Effector memory CD8-positive, alpha-beta T cell (primary cell): ENCODE data around the gene SGPL1.
"Not testable (repeated sequence)": the region's sequence is repeated elsewhere in the genome, so short reads cannot be mapped to it uniquely, and the experiment has no call there.

Source experiments
- ATAC-seq: fragments of 150-1000 bp; cut with Tn5 transposase; replicated peaks from 2 replicates; pipeline ENCODE4 v1.10.0; 2021; ENCODE audit warnings: mild to moderate bottlenecking, moderate library complexity
- DNase-seq, 3 experiments: peaks; one replicate each; pipeline ENCODE4 v3.0.0; 2021
- H3K27ac Mint-ChIP-seq, 2 donors: one replicate each; pipeline ENCODE4 v1.8.0; 2022; ENCODE audit warnings: mild to moderate bottlenecking in 2 of 2, mixed read lengths in 2 of 2, moderate library complexity in 2 of 2
- H3K27me3 Mint-ChIP-seq, 2 donors: one replicate each; pipeline ENCODE4 v1.8.0; 2022; ENCODE audit warnings: mixed read lengths in 2 of 2
- H3K36me3 Mint-ChIP-seq: one replicate; pipeline ENCODE4 v1.8.0; 2022; ENCODE audit warnings: mild to moderate bottlenecking, moderate library complexity, mixed read lengths; ENCODE audit not compliant: insufficient read depth
- H3K4me1 Mint-ChIP-seq, 2 donors: one replicate each; pipeline ENCODE4 v1.8.0; 2022; ENCODE audit warnings: low read depth in 2 of 2, mixed read lengths in 2 of 2
- H3K4me3 Mint-ChIP-seq, 2 donors: one replicate each; pipeline ENCODE4 v1.8.0; 2022; ENCODE audit warnings: mild to moderate bottlenecking in 2 of 2, mixed read lengths in 2 of 2, moderate library complexity in 2 of 2
- H3K9me3 Mint-ChIP-seq, 2 donors: one replicate each; pipeline ENCODE4 v1.8.0; 2022; ENCODE audit warnings: mixed read lengths in 2 of 2

Gene SGPL1

GRCh38 chr10:70847659-70848360 is 32.1 kb downstream of the SGPL1 start:
- H3K4me1 Mint-ChIP-seq, result peaks cover 5 to 6% of the 10 kb centered on the region in 2 donors
- no peak overlapping the region for H3K27ac Mint-ChIP-seq
- H3K9me3 Mint-ChIP-seq, result no peaks in the 10 kb centered on the region
- DNase-seq (no peak), ATAC-seq (no peak)
- no peak overlapping the region for H3K4me3 Mint-ChIP-seq
- H3K27me3 Mint-ChIP-seq, result no peaks in the 10 kb centered on the region
- H3K36me3 Mint-ChIP-seq, result peaks cover 34% of the 10 kb centered on the region

- Mint-ChIP-seq H3K36me3 (peaks cover 29% of the 10 kb centered on the region), H3K27ac (peak overlapping the region in 1 of 2 donors; percentile 62), H3K9me3 (no peaks in the 10 kb centered on the region), H3K4me1 (peaks cover 2 to 6% of the 10 kb centered on the region in 2 donors), H3K27me3 (no peaks in the 10 kb centered on the region), H3K4me3 (no peak overlapping the region)
- DNase-seq, result no peak
- no peak for ATAC-seq
These were observed 33.9 kb downstream of the SGPL1 start for GRCh38 chr10:70849582-70850016.

GRCh38 chr10:70850097-70850496 is 34.3 kb downstream of the SGPL1 start:
- no peaks in the 10 kb centered on the region for H3K27me3 Mint-ChIP-seq
- H3K4me3 Mint-ChIP-seq, result no peak overlapping the region
- no peaks in the 10 kb centered on the region for H3K9me3 Mint-ChIP-seq
- ATAC-seq (no peak), DNase-seq (no peak)
- peaks cover 2 to 6% of the 10 kb centered on the region in 2 donors for H3K4me1 Mint-ChIP-seq
- peaks cover 25% of the 10 kb centered on the region for H3K36me3 Mint-ChIP-seq
- peak overlapping the region in 1 of 2 donors; percentile 41 for H3K27ac Mint-ChIP-seq

GRCh38 chr10:70851597-70852475 is 36.1 kb downstream of the SGPL1 start:
- no peak for ATAC-seq
- Mint-ChIP-seq H3K4me1 (peaks cover 6 to 10% of the 10 kb centered on the region in 2 donors), H3K36me3 (peaks cover 23% of the 10 kb centered on the region), H3K27ac (peak overlapping the region in 1 of 2 donors; percentile 8), H3K27me3 (no peaks in the 10 kb centered on the region), H3K9me3 (no peaks in the 10 kb centered on the region), H3K4me3 (no peak overlapping the region)
- DNase-seq, result no peak

- H3K27ac Mint-ChIP-seq, result peak overlapping the region in 1 of 2 donors; percentile 41
- DNase-seq, result no peak
- H3K36me3 Mint-ChIP-seq, result peaks cover 22% of the 10 kb centered on the region
- ATAC-seq, result no peak
- peaks cover 9 to 13% of the 10 kb centered on the region in 2 donors for H3K4me1 Mint-ChIP-seq
- H3K27me3 Mint-ChIP-seq, result no peaks in the 10 kb centered on the region
- H3K9me3 Mint-ChIP-seq, result no peaks in the 10 kb centered on the region
- H3K4me3 Mint-ChIP-seq, result no peak overlapping the region
These were observed 37.3 kb downstream of the SGPL1 start for GRCh38 chr10:70853038-70853437.

GRCh38 chr10:70853457-70853856 is 37.7 kb downstream of the SGPL1 start:
- peaks cover 22% of the 10 kb centered on the region for H3K36me3 Mint-ChIP-seq
- H3K27ac Mint-ChIP-seq, result peak overlapping the region in 1 of 2 donors; percentile 41
- DNase-seq (no peak), ATAC-seq (no peak)
- no peak overlapping the region for H3K4me3 Mint-ChIP-seq
- H3K4me1 Mint-ChIP-seq, result peaks cover 9 to 13% of the 10 kb centered on the region in 2 donors
- no peaks in the 10 kb centered on the region for H3K9me3 Mint-ChIP-seq
- no peaks in the 10 kb centered on the region for H3K27me3 Mint-ChIP-seq

- peaks cover 33% of the 10 kb centered on the region for H3K36me3 Mint-ChIP-seq
- no peak overlapping the region for H3K4me3 Mint-ChIP-seq
- DNase-seq (no peak), ATAC-seq (no peak)
- H3K27ac Mint-ChIP-seq, result peak overlapping the region in 1 of 2 donors; percentile 17
- H3K4me1 Mint-ChIP-seq, result peaks cover 9 to 13% of the 10 kb centered on the region in 2 donors
- H3K27me3 Mint-ChIP-seq, result no peaks in the 10 kb centered on the region
- H3K9me3 Mint-ChIP-seq, result no peaks in the 10 kb centered on the region
These were observed 40.7 kb downstream of the SGPL1 start for GRCh38 chr10:70856454-70856853.

GRCh38 chr10:70858759-70859158 is 43.0 kb downstream of the SGPL1 start:
- no peaks in the 10 kb centered on the region for H3K9me3 Mint-ChIP-seq
- H3K4me1 Mint-ChIP-seq, result peaks cover 9 to 13% of the 10 kb centered on the region in 2 donors
- no peak overlapping the region for H3K4me3 Mint-ChIP-seq
- H3K27ac Mint-ChIP-seq, result peak overlapping the region in 1 of 2 donors; percentile 12
- ATAC-seq (no peak), DNase-seq (no peak)
- H3K27me3 Mint-ChIP-seq, result no peaks in the 10 kb centered on the region
- peaks cover 34% of the 10 kb centered on the region for H3K36me3 Mint-ChIP-seq

GRCh38 chr10:70861495-70862197 is 45.9 kb downstream of the SGPL1 start:
- H3K36me3 Mint-ChIP-seq, result peaks cover 32% of the 10 kb centered on the region
- not testable (repeated sequence) for H3K27me3 Mint-ChIP-seq, H3K9me3 Mint-ChIP-seq, H3K27ac Mint-ChIP-seq, H3K4me3 Mint-ChIP-seq, ATAC-seq, DNase-seq
- H3K4me1 Mint-ChIP-seq, result peaks cover 13 to 24% of the 10 kb centered on the region in 2 donors

GRCh38 chr10:70863470-70864160 is 47.9 kb downstream of the SGPL1 start:
- Mint-ChIP-seq H3K27ac (peak overlapping the region in 1 of 2 donors; percentile 68), H3K4me3 (no peak overlapping the region), H3K4me1 (peaks cover 10 to 20% of the 10 kb centered on the region in 2 donors), H3K9me3 (no peaks in the 10 kb centered on the region), H3K36me3 (peaks cover 23% of the 10 kb centered on the region), H3K27me3 (no peaks in the 10 kb centered on the region)
- ATAC-seq (no peak), DNase-seq (no peak)

GRCh38 chr10:70864935-70865334 is 49.2 kb downstream of the SGPL1 start:
- H3K4me1 Mint-ChIP-seq, result peaks cover 10 to 20% of the 10 kb centered on the region in 2 donors
- no peaks in the 10 kb centered on the region for H3K9me3 Mint-ChIP-seq
- H3K27me3 Mint-ChIP-seq, result no peaks in the 10 kb centered on the region
- ATAC-seq (no peak), DNase-seq (no peak)
- H3K4me3 Mint-ChIP-seq, result no peak overlapping the region
- H3K27ac Mint-ChIP-seq, result peak overlapping the region in 1 of 2 donors; percentile 4
- peaks cover 12% of the 10 kb centered on the region for H3K36me3 Mint-ChIP-seq

- Mint-ChIP-seq H3K4me1 (peaks cover 10 to 20% of the 10 kb centered on the region in 2 donors), H3K27ac (no peak overlapping the region), H3K4me3 (no peak overlapping the region), H3K36me3 (peaks cover 7% of the 10 kb centered on the region), H3K9me3 (no peaks in the 10 kb centered on the region), H3K27me3 (no peaks in the 10 kb centered on the region)
- no peak for DNase-seq
- no peak for ATAC-seq
These were observed 50.7 kb downstream of the SGPL1 start for GRCh38 chr10:70866424-70866823.

- no peak for ATAC-seq
- H3K27me3 Mint-ChIP-seq, result no peaks in the 10 kb centered on the region
- H3K27ac Mint-ChIP-seq, result no peak overlapping the region
- no peak for DNase-seq
- H3K9me3 Mint-ChIP-seq, result no peaks in the 10 kb centered on the region
- H3K4me3 Mint-ChIP-seq, result no peak overlapping the region
- H3K4me1 Mint-ChIP-seq, result no peaks in the 10 kb centered on the region
- peaks cover 13% of the 10 kb centered on the region for H3K36me3 Mint-ChIP-seq
These were observed 56.5 kb downstream of the SGPL1 start for GRCh38 chr10:70872291-70872690.
